GM18502 (cell line): Measurements from ENCODE around the gene CLEC20A.

ENCODE experiments used
- ATAC-seq: cut with Tn5 transposase; IDR thresholded peaks from one replicate; pipeline ENCODE4 v1.9.1; 2021; ENCODE audit warnings: mild to moderate bottlenecking; ENCODE audit not compliant: unreplicated experiment, poor library complexity

Gene CLEC20A

GRCh38 chr1:178434360-178434759, 62.4 kb downstream of the CLEC20A start:
- ATAC-seq = no peak
